ENCODE data around the gene ICE1. TPM values are rescaled to one million over a fixed set of nuclear protein-coding genes. Genes with fewer than 3 reads are reported as not detected.

Gene ICE1
- total RNA-seq, 3 donors from 2014 or later: 33.1 to 47.7 (median 34.1) TPM

- no peaks in the 10 kb centered on the region for H3K9me3 ChIP-seq
- intact Hi-C loops (cut with DNase I; ENCODE audit: low total_unique reads): no loop called here
- no peaks in the 10 kb centered on the region for H3K4me1 ChIP-seq
- H3K27ac ChIP-seq: no peak overlapping the region
- H3K4me3 ChIP-seq: no peak overlapping the region
- no peak for DNase-seq (ENCODE audit: low spot score in 2 of 2)
- no peaks in the 10 kb centered on the region for H3K27me3 ChIP-seq
- TF ChIP-seq, protein P1, sequence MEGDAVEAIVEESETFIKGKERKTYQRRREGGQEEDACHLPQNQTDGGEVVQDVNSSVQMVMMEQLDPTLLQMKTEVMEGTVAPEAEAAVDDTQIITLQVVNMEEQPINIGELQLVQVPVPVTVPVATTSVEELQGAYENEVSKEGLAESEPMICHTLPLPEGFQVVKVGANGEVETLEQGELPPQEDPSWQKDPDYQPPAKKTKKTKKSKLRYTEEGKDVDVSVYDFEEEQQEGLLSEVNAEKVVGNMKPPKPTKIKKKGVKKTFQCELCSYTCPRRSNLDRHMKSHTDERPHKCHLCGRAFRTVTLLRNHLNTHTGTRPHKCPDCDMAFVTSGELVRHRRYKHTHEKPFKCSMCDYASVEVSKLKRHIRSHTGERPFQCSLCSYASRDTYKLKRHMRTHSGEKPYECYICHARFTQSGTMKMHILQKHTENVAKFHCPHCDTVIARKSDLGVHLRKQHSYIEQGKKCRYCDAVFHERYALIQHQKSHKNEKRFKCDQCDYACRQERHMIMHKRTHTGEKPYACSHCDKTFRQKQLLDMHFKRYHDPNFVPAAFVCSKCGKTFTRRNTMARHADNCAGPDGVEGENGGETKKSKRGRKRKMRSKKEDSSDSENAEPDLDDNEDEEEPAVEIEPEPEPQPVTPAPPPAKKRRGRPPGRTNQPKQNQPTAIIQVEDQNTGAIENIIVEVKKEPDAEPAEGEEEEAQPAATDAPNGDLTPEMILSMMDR (IDR thresholded peaks at IDR 0.05): no peak
- TF ChIP-seq POLR2A (IDR thresholded peaks at IDR 0.05): no peak
- no peak for TF ChIP-seq POLR2AphosphoS5 (IDR thresholded peaks at IDR 0.05)
- peaks cover 29% of the 10 kb centered on the region for H3K36me3 ChIP-seq
These were observed 34.4 kb downstream of the ICE1 start for GRCh38 chr5:5456858-5457257.

DNA sequence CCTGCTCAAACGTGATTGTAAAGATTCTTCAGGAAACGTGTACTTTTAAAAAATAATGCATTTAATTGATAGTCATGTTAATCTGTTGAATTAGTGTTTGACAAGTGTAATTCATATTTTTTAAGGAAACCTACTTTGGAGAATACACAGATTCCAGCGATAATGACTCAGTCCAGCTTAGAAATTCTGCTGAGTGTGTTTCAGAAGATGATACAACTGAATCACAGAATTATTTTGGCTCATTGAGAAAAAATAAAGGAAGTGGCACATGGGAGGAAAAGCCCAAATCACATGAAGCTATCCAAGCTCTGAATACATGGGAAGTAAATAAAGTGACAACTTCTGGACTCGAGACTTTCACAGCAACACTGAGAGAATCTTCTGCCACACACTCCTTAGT lies 37.8 kb downstream of the ICE1 start:
- H3K27me3 ChIP-seq: no peaks in the 10 kb centered on the region
- H3K27ac ChIP-seq: no peak overlapping the region
- H3K4me3 ChIP-seq: no peak overlapping the region
- intact Hi-C loops (cut with DNase I; ENCODE audit: low total_unique reads): no loop called here
- no peak for TF ChIP-seq POLR2AphosphoS5 (IDR thresholded peaks at IDR 0.05)
- TF ChIP-seq POLR2A (IDR thresholded peaks at IDR 0.05): no peak
- TF ChIP-seq, protein P1 (IDR thresholded peaks at IDR 0.05): no peak
- no peak for DNase-seq (ENCODE audit: low spot score in 2 of 2)
- H3K9me3 ChIP-seq: no peaks in the 10 kb centered on the region
- peaks cover 29% of the 10 kb centered on the region for H3K36me3 ChIP-seq
- no peaks in the 10 kb centered on the region for H3K4me1 ChIP-seq

DNA sequence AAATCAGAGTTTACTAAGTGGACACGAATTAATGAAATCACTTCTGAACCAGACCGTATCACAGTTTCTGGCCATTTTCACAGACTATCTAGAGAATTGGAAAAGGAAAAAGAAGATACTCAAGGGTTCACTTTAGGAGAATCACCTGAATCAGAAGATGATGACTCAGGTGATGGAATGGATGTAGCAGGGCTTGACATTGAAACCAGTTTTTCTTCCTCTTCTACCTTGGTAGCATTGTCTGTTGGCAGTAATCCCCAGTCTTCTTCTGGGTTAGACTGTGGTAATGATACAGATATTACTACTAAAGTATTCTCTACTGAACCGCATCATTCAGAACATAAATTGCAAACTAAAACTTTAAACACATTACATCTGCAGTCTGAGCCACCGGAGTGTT lies 38.5 kb downstream of the ICE1 start:
- H3K27me3 ChIP-seq: no peaks in the 10 kb centered on the region
- no peak for DNase-seq (ENCODE audit: low spot score in 2 of 2)
- TF ChIP-seq POLR2A (IDR thresholded peaks at IDR 0.05): no peak
- TF ChIP-seq, protein P1 (IDR thresholded peaks at IDR 0.05): no peak
- TF ChIP-seq POLR2AphosphoS5 (IDR thresholded peaks at IDR 0.05): no peak
- no peak overlapping the region for H3K27ac ChIP-seq
- H3K36me3 ChIP-seq: peaks cover 29% of the 10 kb centered on the region
- no peaks in the 10 kb centered on the region for H3K9me3 ChIP-seq
- intact Hi-C loops (cut with DNase I; ENCODE audit: low total_unique reads): no loop called here
- H3K4me1 ChIP-seq: no peaks in the 10 kb centered on the region
- no peak overlapping the region for H3K4me3 ChIP-seq

DNA sequence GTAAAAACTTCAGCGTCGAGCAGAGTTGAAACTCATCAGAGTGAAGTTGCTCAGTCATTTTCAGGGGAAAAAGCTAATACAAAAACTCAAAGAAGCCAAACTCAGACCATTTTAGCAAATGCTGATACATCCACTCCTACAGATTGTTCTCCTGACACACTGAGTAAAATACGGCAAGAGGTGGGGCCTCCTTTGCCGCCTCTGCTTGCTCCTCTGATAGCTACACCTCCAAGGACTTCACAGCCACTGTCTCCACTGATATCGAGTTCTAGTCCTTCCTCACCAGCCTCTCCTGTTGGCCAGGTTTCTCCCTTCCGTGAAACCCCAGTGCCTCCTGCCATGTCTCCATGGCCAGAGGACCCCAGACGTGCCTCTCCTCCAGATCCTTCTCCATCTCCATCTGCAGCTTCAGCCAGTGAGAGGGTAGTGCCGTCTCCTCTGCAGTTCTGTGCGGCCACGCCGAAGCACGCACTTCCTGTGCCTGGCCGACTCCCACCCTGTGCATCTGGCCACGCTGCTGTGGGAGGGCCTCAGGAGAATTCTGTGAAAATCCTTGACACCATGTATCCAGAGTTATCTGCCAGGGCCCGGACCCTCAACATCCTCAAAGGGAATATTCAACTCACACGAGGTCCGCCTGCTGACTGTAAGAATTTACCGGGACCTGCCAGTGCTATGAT lies 41.7 kb downstream of the ICE1 start:
- Histone ChIP-seq H3K27me3 (no peaks in the 10 kb centered on the region), H3K9me3 (no peaks in the 10 kb centered on the region), H3K27ac (no peak overlapping the region), H3K4me3 (no peak overlapping the region), H3K4me1 (no peaks in the 10 kb centered on the region), H3K36me3 (peaks cover 30% of the 10 kb centered on the region)
- TF ChIP-seq POLR2A (IDR thresholded peaks at IDR 0.05) (no peak), POLR2AphosphoS5 (IDR thresholded peaks at IDR 0.05) (no peak)
- TF ChIP-seq, protein P1 (IDR thresholded peaks at IDR 0.05): no peak
- intact Hi-C loops (cut with DNase I; ENCODE audit: low total_unique reads): no loop called here
- DNase-seq (ENCODE audit: low spot score in 2 of 2): no peak

DNA sequence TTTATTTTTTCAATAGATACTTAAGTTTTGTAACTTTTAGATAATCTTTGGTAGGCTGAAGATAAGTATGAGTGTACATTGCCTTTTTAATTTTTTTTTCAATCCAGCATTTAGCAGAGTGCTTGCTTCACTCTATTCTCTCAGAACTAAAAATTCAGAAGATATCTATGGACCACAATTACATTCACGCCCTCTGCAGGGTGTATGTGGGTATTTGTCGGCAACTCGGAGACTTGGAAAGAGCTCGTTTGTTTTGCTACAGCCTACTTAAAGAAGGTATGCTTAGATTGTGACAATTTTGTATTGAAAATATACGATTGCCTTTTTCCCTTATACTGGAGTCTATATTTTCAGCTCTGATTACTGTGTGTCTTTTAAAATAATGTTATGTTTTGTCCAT lies 43.8 kb downstream of the ICE1 start:
- no peak for DNase-seq (ENCODE audit: low spot score in 2 of 2)
- Histone ChIP-seq H3K4me3 (no peak overlapping the region), H3K4me1 (no peaks in the 10 kb centered on the region), H3K9me3 (no peaks in the 10 kb centered on the region), H3K27ac (no peak overlapping the region), H3K27me3 (no peaks in the 10 kb centered on the region), H3K36me3 (peaks cover 11% of the 10 kb centered on the region)
- TF ChIP-seq, protein P1 (IDR thresholded peaks at IDR 0.05): no peak
- no peak for TF ChIP-seq POLR2AphosphoS5 (IDR thresholded peaks at IDR 0.05)
- TF ChIP-seq POLR2A (IDR thresholded peaks at IDR 0.05): no peak
- intact Hi-C loops (cut with DNase I; ENCODE audit: low total_unique reads): no loop called here
